Nephron (organoid): ENCODE data around the gene SFXN5.

Experiments used
- H3K27ac Mint-ChIP-seq, 3 experiments: 2 replicates each; pipeline ENCODE4 v1.8.0; 2020; ENCODE audit warnings: mixed read lengths in 3 of 3, mild to moderate bottlenecking in 2 of 3, moderate library complexity in 1 of 3
- H3K27me3 Mint-ChIP-seq: 2 replicates; pipeline ENCODE4 v1.8.0; 2021; ENCODE audit warnings: low read depth, mild to moderate bottlenecking, moderate library complexity, mixed read lengths
- H3K36me3 Mint-ChIP-seq: 2 replicates; pipeline ENCODE4 v1.8.0; 2020; ENCODE audit warnings: low read depth, mixed read lengths
- H3K4me1 Mint-ChIP-seq: 2 replicates; pipeline ENCODE4 v1.8.0; 2020; ENCODE audit warnings: mixed read lengths
- H3K4me3 Mint-ChIP-seq, 3 experiments: 2 replicates each; pipeline ENCODE4 v1.8.0; 2020; ENCODE audit warnings: mild to moderate bottlenecking in 3 of 3, mixed read lengths in 3 of 3, moderate library complexity in 2 of 3
- H3K9me3 Mint-ChIP-seq: 2 replicates; pipeline ENCODE4 v1.8.0; 2020; ENCODE audit warnings: mixed read lengths
- CTCF ChIP-seq, 3 experiments: fragments of 200-600 bp; sonication (generic); IDR thresholded peaks; one replicate each; pipeline ENCODE4 v1.5.0; 2021; ENCODE audit warnings: antibody characterized with exemption in 3 of 3; ENCODE audit not compliant: unreplicated experiment in 3 of 3

SFXN5 gene

GRCh38 chr2:72932045-72932740, 139.3 kb downstream of the SFXN5 start:
- H3K27ac Mint-ChIP-seq = no peak overlapping the region
- no peaks in the 10 kb centered on the region for H3K4me1 Mint-ChIP-seq
- TF ChIP-seq CTCF (IDR thresholded peaks at IDR 0.05; ENCODE audit: unreplicated experiment in 3 of 3) = no peak
- H3K9me3 Mint-ChIP-seq = no peaks in the 10 kb centered on the region
- H3K36me3 Mint-ChIP-seq = peaks cover 5% of the 10 kb centered on the region
- no peak overlapping the region for H3K4me3 Mint-ChIP-seq
- H3K27me3 Mint-ChIP-seq = peaks cover 20% of the 10 kb centered on the region

- no peaks in the 10 kb centered on the region for H3K9me3 Mint-ChIP-seq
- TF ChIP-seq CTCF (IDR thresholded peaks at IDR 0.05; ENCODE audit: unreplicated experiment in 3 of 3) = no peak
- H3K27me3 Mint-ChIP-seq = peaks cover 16% of the 10 kb centered on the region
- H3K4me1 Mint-ChIP-seq = no peaks in the 10 kb centered on the region
- no peak overlapping the region for H3K4me3 Mint-ChIP-seq
- no peak overlapping the region for H3K27ac Mint-ChIP-seq
- peaks cover 5% of the 10 kb centered on the region for H3K36me3 Mint-ChIP-seq
Observed at GRCh38 chr2:72931280-72931910, 140.1 kb downstream of the SFXN5 start.

GRCh38 chr2:72929010-72929409, 142.5 kb downstream of the SFXN5 start:
- H3K9me3 Mint-ChIP-seq = no peaks in the 10 kb centered on the region
- no peaks in the 10 kb centered on the region for H3K36me3 Mint-ChIP-seq
- H3K27me3 Mint-ChIP-seq = peaks cover 6% of the 10 kb centered on the region
- TF ChIP-seq CTCF (IDR thresholded peaks at IDR 0.05; ENCODE audit: unreplicated experiment in 3 of 3) = no peak
- H3K27ac Mint-ChIP-seq = no peak overlapping the region
- no peaks in the 10 kb centered on the region for H3K4me1 Mint-ChIP-seq
- H3K4me3 Mint-ChIP-seq = no peak overlapping the region

- H3K36me3 Mint-ChIP-seq = no peaks in the 10 kb centered on the region
- H3K4me3 Mint-ChIP-seq = no peak overlapping the region
- H3K4me1 Mint-ChIP-seq = no peaks in the 10 kb centered on the region
- H3K9me3 Mint-ChIP-seq = no peaks in the 10 kb centered on the region
- TF ChIP-seq CTCF (IDR thresholded peaks at IDR 0.05; ENCODE audit: unreplicated experiment in 3 of 3) = no peak
- no peak overlapping the region for H3K27ac Mint-ChIP-seq
- H3K27me3 Mint-ChIP-seq = peaks cover 6% of the 10 kb centered on the region
Observed at GRCh38 chr2:72927619-72928550, 143.6 kb downstream of the SFXN5 start.

GRCh38 chr2:72926811-72927465, 144.6 kb downstream of the SFXN5 start:
- Mint-ChIP-seq H3K9me3 (no peaks in the 10 kb centered on the region), H3K4me1 (no peaks in the 10 kb centered on the region), H3K27me3 (no peaks in the 10 kb centered on the region), H3K36me3 (peaks cover 5% of the 10 kb centered on the region), H3K4me3 (no peak overlapping the region), H3K27ac (no peak overlapping the region)
- no peak for TF ChIP-seq CTCF (IDR thresholded peaks at IDR 0.05; ENCODE audit: unreplicated experiment in 3 of 3)
